ENCODE measurements around the gene NTNG1.

GRCh38 chr1:107309962-107310361 lies 169.1 kb downstream of the NTNG1 start:
- TF ChIP-seq CTCF (IDR thresholded peaks at IDR 0.05) = no peak
- no peak for TF ChIP-seq EZH2 (IDR thresholded peaks at IDR 0.05)

Measured in neural progenitor cell (in vitro differentiated cells).